Uterus (tissue), 4 donors: ENCODE data around the gene FAM43A. TPM values are rescaled to one million over a fixed set of nuclear protein-coding genes. Genes with fewer than 3 reads are reported as not detected.

Experiments
- DNase-seq, 2 donors: peaks; one replicate each; pipeline ENCODE4 v3.0.0-alpha.2; 2019 to 2020
- H3K27ac ChIP-seq, 2 donors: fragments of 200-600 bp; sonication (generic); 1 replicate in 1 of 2; 2 replicates in 1 of 2; pipeline ENCODE4 v1.5.1; 2016 to 2018
- H3K27me3 ChIP-seq, 2 donors: fragments of 200-600 bp; sonication (generic); one replicate each; pipeline ENCODE4 v1.5.1; 2018 to 2019; ENCODE audit warnings: control low read depth in 1 of 2
- H3K36me3 ChIP-seq, 2 donors: fragments of 200-600 bp; sonication (generic); one replicate each; pipeline ENCODE4 v1.5.1; 2019; ENCODE audit warnings: control low read depth in 1 of 2
- H3K4me1 ChIP-seq, 2 donors: fragments of 200-600 bp; sonication (generic); one replicate each; pipeline ENCODE4 v1.5.1; 2018 to 2019; ENCODE audit warnings: control low read depth in 1 of 2
- H3K4me3 ChIP-seq, 2 donors: fragments of 200-600 bp; sonication (generic); 1 replicate in 1 of 2; 2 replicates in 1 of 2; pipeline ENCODE4 v1.5.1; 2018 to 2019; ENCODE audit warnings: mild to moderate bottlenecking in 1 of 2
- H3K9me3 ChIP-seq, 2 donors: fragments of 200-600 bp; sonication (generic); one replicate each; pipeline ENCODE4 v1.5.1; 2019; ENCODE audit warnings: control low read depth in 1 of 2
- POLR2A ChIP-seq, 2 donors: fragments of 450-650 bp; IDR thresholded peaks; one replicate each; pipeline ENCODE4 v1.6.1; 2016; ENCODE audit warnings: antibody characterized with exemption in 2 of 2, mild to moderate bottlenecking in 1 of 2, moderate library complexity in 1 of 2
- intact Hi-C: fragments of 100-400 bp; cut with DNase I; formaldehyde crosslinking; loops from one replicate; pipeline ENCODE4 v1.15.1; 2023; ENCODE audit warnings: low total_unique reads
- total RNA-seq, 4 donors: library from RNA; depleted of rRNA in 3 of 4; stranded (reverse); fragments of >200 nt in 3 of 4; gene quantifications; one replicate each; pipeline versions ENCODE4 v1.1.0 to v1.2.4, GENCODE V29; 2014 to 2023
- TF ChIP-seq, protein P1 (sequence below), 4 experiments: fragments of 200-600 bp in 2 of 4; fragments of 450-650 bp in 2 of 4; sonication (generic) in 2 of 4; IDR thresholded peaks; one replicate each; pipeline ENCODE4 v1.5.1; 2016 to 2019; ENCODE audit warnings: antibody characterized with exemption in 4 of 4, mild to moderate bottlenecking in 2 of 4, moderate library complexity in 1 of 4
- donor health status: DM: yes; HTN: yes; CAD: no.

The FAM43A gene
- total RNA-seq, 4 donors from 2014 or later: 12.9 to 25.2 (median 19.3) TPM

DNA sequence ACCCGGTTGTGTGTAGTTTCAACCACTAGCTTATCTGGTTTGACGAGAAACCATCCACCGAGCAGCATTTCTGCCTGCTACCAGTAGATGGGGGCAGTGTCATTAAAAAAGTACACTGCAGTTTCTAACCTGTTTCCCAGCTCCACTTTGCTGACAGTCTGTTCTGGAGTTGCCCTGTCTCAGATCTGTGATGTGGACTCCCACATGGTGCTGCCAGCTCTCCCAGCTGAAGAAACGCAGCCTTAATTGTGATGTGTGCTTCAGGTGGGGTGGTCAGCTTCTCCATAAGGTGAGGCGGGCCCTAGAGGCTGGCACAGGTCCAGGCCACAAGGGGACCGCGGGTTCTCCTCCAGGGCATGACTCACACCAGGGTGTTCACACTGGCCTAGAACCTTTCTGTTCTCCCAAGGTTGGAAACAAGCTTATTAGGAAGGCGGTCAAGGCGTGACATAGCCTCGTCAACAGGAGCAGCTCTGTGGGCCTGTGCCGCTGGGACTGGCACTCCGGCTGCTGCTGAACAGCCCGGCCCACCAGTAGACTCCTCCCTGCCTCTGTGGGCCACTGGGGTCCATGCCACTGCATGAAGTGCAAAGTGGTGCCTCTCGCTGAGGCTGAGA is 2.9 kb upstream of the FAM43A start:
- intact Hi-C loops: loop anchor here (5.0 kb wide), 2 partner anchors 424 to 579 kb away; no protein-coding TSS in a partner anchor
- Histone ChIP-seq H3K27ac (peak overlapping the region in 1 of 2 donors; percentile 49), H3K4me1 (peaks cover 0 to 5% of the 10 kb centered on the region in 2 donors), H3K4me3 (no peak overlapping the region), H3K27me3 (no peaks in the 10 kb centered on the region), H3K9me3 (no peaks in the 10 kb centered on the region), H3K36me3 (no peaks in the 10 kb centered on the region)
- TF ChIP-seq, protein P1, sequence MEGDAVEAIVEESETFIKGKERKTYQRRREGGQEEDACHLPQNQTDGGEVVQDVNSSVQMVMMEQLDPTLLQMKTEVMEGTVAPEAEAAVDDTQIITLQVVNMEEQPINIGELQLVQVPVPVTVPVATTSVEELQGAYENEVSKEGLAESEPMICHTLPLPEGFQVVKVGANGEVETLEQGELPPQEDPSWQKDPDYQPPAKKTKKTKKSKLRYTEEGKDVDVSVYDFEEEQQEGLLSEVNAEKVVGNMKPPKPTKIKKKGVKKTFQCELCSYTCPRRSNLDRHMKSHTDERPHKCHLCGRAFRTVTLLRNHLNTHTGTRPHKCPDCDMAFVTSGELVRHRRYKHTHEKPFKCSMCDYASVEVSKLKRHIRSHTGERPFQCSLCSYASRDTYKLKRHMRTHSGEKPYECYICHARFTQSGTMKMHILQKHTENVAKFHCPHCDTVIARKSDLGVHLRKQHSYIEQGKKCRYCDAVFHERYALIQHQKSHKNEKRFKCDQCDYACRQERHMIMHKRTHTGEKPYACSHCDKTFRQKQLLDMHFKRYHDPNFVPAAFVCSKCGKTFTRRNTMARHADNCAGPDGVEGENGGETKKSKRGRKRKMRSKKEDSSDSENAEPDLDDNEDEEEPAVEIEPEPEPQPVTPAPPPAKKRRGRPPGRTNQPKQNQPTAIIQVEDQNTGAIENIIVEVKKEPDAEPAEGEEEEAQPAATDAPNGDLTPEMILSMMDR (IDR thresholded peaks at IDR 0.05): peak; percentile 84 to 94 (median 90)
- TF ChIP-seq POLR2A (IDR thresholded peaks at IDR 0.05): no peak
- DNase-seq: peak; percentile 76

- Histone ChIP-seq H3K27me3 (no peaks in the 10 kb centered on the region), H3K4me1 (peaks cover 0 to 5% of the 10 kb centered on the region in 2 donors), H3K36me3 (no peaks in the 10 kb centered on the region), H3K4me3 (no peak overlapping the region), H3K9me3 (no peaks in the 10 kb centered on the region), H3K27ac (no peak overlapping the region)
- DNase-seq: no peak
- no peak for TF ChIP-seq POLR2A (IDR thresholded peaks at IDR 0.05)
- TF ChIP-seq, protein P1 (IDR thresholded peaks at IDR 0.05): no peak
- intact Hi-C loops: loop anchor here (5.0 kb wide), 2 partner anchors 424 to 579 kb away; no protein-coding TSS in a partner anchor
Observed at GRCh38 chr3:194683380-194683779, 2.3 kb upstream of the FAM43A start.

- intact Hi-C loops: no loop called here
- no peaks in the 10 kb centered on the region for H3K36me3 ChIP-seq
- peaks cover 0 to 5% of the 10 kb centered on the region in 2 donors for H3K4me1 ChIP-seq
- peak overlapping the region; percentile 50 to 57 for H3K4me3 ChIP-seq
- H3K9me3 ChIP-seq: no peaks in the 10 kb centered on the region
- H3K27me3 ChIP-seq: no peaks in the 10 kb centered on the region
- DNase-seq: no peak
- TF ChIP-seq, protein P1 (IDR thresholded peaks at IDR 0.05): no peak
- no peak for TF ChIP-seq POLR2A (IDR thresholded peaks at IDR 0.05)
- H3K27ac ChIP-seq: peak overlapping the region; percentile 78 to 83
Observed at GRCh38 chr3:194685065-194685717, 492 bp upstream of the FAM43A start.

DNA sequence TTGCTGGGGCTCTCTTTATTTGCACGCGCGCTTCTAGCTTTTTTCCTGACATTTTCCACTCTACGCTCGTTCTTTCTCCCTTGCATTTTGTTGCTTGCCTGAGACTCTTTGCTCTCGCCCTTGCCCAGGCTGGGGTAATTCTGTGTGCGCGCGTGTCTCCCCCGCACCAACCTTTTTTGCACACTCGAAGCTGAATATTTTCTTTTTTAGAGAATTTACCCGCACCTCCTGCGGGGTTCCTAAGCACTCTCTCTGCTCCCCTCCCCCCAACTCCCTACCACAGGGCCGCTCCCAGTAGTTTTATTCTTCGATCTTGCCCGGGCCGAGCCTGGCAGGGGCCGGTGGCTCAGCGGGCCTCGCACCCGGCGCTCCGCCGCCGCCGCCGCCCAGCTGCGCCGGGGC is 732 bp downstream of the FAM43A start:
- Histone ChIP-seq H3K36me3 (no peaks in the 10 kb centered on the region), H3K9me3 (no peaks in the 10 kb centered on the region), H3K27me3 (no peaks in the 10 kb centered on the region), H3K4me3 (peak overlapping the region; percentile 50 to 57), H3K27ac (peak overlapping the region; percentile 78 to 83), H3K4me1 (peaks cover 0 to 5% of the 10 kb centered on the region in 2 donors)
- intact Hi-C loops: no loop called here
- DNase-seq: no peak
- TF ChIP-seq, protein P1 (IDR thresholded peaks at IDR 0.05): no peak
- no peak for TF ChIP-seq POLR2A (IDR thresholded peaks at IDR 0.05)
